Measurements from ENCODE around the gene RPL13.

GRCh38 chr16:89582614-89583196, 22.2 kb downstream of the RPL13 start:
- TF ChIP-seq HOXA7 (CRISPR knock-in tag; IDR thresholded peaks at IDR 0.05) (no peak), RAD21 (CRISPR knock-in tag; IDR thresholded peaks at IDR 0.05) (no peak), REST (IDR thresholded peaks at IDR 0.05; ENCODE audit: borderline replicate concordance in 1 of 2, low read depth in 1 of 2, low read length in 2 of 2) (no peak), SKIL (CRISPR knock-in tag; IDR thresholded peaks at IDR 0.05; ENCODE audit: borderline replicate concordance) (no peak), CTCF (CRISPR knock-in tag; IDR thresholded peaks at IDR 0.05) (no peak), CREB1 (IDR thresholded peaks at IDR 0.05) (no peak), CREB1 (CRISPR knock-in tag; IDR thresholded peaks at IDR 0.05) (no peak), POLR2A (IDR thresholded peaks at IDR 0.05; ENCODE audit: insufficient read depth in 1 of 2, low read depth in 2 of 2, low read length in 2 of 2) (no peak), RBM22 (optimal IDR thresholded peaks at IDR 0.05; ENCODE audit: low read length) (no peak)
